ENCODE data around the gene ATXN1. TPM values are rescaled to one million over a fixed set of nuclear protein-coding genes. Genes with fewer than 3 reads are reported as not detected.

The ATXN1 gene
- total RNA-seq, 1 experiment from 2014 or later = 16.5 TPM

DNA sequence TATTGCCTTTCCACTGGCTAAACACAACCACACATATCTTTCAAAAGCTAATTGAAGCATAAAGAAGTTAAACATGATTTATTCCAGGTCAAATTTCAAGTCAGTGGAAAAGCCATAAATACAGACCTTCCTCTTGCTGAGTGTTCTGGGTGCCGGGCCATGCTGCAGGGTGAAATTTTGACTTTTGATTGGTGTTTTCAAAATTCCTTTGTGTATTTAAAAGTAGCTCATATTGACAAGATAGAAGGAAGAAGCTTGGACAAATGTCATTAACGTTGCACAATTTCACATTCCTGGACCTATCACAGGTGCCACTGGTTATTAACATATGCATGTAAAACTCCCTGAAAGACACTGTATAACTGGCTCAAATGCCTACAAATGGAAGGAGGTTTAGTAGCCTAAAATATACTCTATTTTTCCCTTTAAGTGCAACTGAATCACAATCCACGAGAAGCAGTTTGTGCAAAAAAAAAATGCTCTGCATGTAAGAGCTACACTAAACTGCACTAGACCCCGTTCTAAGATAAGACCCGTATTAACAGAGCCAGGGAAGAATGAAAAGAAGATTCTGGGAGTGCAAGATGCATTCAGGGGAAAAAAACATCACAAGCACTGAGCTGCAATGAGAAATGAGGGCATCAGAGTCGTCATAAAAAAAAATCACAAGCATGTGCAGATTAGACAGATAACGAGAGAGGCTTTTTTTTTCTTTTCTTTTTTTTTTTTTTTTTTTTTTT lies 30.4 kb downstream of the ATXN1 start:
- H3K4me3 Mint-ChIP-seq (ENCODE audit: unreplicated experiment) = no peak overlapping the region
- DNase-seq (ENCODE audit: unreplicated experiment) = no peak
- H3K27me3 Mint-ChIP-seq (ENCODE audit: insufficient read depth, unreplicated experiment) = no peaks in the 10 kb centered on the region
- TF ChIP-seq, protein P1, sequence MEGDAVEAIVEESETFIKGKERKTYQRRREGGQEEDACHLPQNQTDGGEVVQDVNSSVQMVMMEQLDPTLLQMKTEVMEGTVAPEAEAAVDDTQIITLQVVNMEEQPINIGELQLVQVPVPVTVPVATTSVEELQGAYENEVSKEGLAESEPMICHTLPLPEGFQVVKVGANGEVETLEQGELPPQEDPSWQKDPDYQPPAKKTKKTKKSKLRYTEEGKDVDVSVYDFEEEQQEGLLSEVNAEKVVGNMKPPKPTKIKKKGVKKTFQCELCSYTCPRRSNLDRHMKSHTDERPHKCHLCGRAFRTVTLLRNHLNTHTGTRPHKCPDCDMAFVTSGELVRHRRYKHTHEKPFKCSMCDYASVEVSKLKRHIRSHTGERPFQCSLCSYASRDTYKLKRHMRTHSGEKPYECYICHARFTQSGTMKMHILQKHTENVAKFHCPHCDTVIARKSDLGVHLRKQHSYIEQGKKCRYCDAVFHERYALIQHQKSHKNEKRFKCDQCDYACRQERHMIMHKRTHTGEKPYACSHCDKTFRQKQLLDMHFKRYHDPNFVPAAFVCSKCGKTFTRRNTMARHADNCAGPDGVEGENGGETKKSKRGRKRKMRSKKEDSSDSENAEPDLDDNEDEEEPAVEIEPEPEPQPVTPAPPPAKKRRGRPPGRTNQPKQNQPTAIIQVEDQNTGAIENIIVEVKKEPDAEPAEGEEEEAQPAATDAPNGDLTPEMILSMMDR (IDR thresholded peaks at IDR 0.05; ENCODE audit: unreplicated experiment) = no peak
- BruUV-seq (replicated peaks) = no TSS peak
- H3K4me1 Mint-ChIP-seq (ENCODE audit: insufficient read depth, unreplicated experiment) = peaks cover 13% of the 10 kb centered on the region
- no peak overlapping the region for H3K27ac Mint-ChIP-seq (ENCODE audit: low read depth, unreplicated experiment)
- intact Hi-C loops (cut with micrococcal nuclease) = no loop called here
- peaks cover 13% of the 10 kb centered on the region for H3K36me3 Mint-ChIP-seq (ENCODE audit: insufficient read depth, unreplicated experiment)
- CTCF ChIA-PET = interaction anchor here (0.6 to 1.0 kb wide), 4 partner anchors 10 to 357 kb away, joined by 3 to 5 read pairs (median 4); no protein-coding TSS in a partner anchor
- no peaks in the 10 kb centered on the region for H3K9me3 Mint-ChIP-seq (ENCODE audit: unreplicated experiment)
- POLR2A ChIA-PET = interaction anchor here (0.8 to 0.9 kb wide), 2 partner anchors 8 to 12 kb away, joined by 3 to 5 read pairs; no protein-coding TSS in a partner anchor

DNA sequence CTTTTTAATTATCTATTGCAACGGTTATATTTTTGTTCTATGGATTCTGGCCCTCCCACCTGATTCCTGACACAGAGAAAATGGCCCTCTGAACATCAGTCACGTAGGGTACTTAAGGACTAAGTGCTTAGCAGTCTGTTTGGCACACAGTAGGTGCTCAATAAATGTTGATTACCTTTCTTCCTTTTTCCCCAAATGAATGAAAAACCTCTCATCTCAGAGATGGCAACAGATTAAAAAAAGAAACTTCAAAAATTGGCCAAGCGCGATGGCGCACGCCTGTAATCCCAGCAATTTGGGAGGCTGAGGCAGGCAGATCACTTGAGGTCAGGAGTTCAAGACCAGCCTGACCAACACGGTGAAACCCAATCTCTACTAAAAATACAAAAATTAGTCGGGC lies 31.5 kb downstream of the ATXN1 start:
- Mint-ChIP-seq H3K27ac (ENCODE audit: low read depth, unreplicated experiment) (peak overlapping the region; percentile 71), H3K27me3 (ENCODE audit: insufficient read depth, unreplicated experiment) (no peaks in the 10 kb centered on the region), H3K4me3 (ENCODE audit: unreplicated experiment) (no peak overlapping the region), H3K9me3 (ENCODE audit: unreplicated experiment) (no peaks in the 10 kb centered on the region), H3K36me3 (ENCODE audit: insufficient read depth, unreplicated experiment) (peaks cover 13% of the 10 kb centered on the region), H3K4me1 (ENCODE audit: insufficient read depth, unreplicated experiment) (peaks cover 23% of the 10 kb centered on the region)
- no TSS peak for BruUV-seq (replicated peaks)
- intact Hi-C loops (cut with micrococcal nuclease) = loop anchor here (5.0 kb wide), 1 partner anchor 33 kb away; the partner anchor contains the start of gene ATXN1
- no peak for DNase-seq (ENCODE audit: unreplicated experiment)
- ChIA-PET CTCF (no interaction called here), POLR2A (interaction anchor here (0.8 to 9.5 kb wide), 7 partner anchors 9 to 47 kb away, joined by 3 to 127 read pairs (median 16); partner anchors contain the start of gene ATXN1)
- TF ChIP-seq, protein P1 (IDR thresholded peaks at IDR 0.05; ENCODE audit: unreplicated experiment) = no peak

DNA sequence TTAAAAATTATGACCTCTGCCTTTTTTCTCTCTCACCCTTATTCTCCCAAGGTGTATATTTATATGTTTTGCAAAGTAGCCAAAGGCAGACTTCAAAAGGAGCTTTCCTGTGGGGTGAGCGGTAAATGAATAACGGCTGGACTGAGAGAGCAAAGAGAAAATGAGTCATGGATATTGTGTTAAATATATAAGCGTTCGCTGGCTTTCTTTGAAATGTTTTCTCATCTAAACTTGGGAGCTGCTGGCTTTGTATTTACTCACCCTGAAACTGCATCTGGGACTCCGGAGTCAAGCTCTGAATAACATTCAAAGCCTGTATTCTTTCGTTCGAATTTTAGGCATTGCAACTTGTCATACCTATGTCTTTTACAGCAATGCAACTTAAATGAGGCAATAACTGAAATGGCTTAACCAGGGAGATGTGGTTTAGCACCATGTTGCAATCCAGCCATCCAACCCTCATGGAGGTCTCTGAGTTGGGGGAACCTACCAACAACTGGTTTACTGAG lies 32.0 kb downstream of the ATXN1 start:
- ChIA-PET CTCF (interaction anchor here (0.7 to 1.3 kb wide), 3 partner anchors 10 to 336 kb away, joined by 3 to 5 read pairs (median 3); no protein-coding TSS in a partner anchor), POLR2A (interaction anchor here (0.9 to 9.5 kb wide), 6 partner anchors 9 to 46 kb away, joined by 3 to 127 read pairs (median 32); partner anchors contain the start of gene ATXN1)

More for the DNA sequence above, 32.0 kb downstream of the ATXN1 start:
- intact Hi-C loops (cut with micrococcal nuclease) = loop anchor here (5.0 kb wide), 1 partner anchor 33 kb away; the partner anchor contains the start of gene ATXN1
- Mint-ChIP-seq H3K9me3 (ENCODE audit: unreplicated experiment) (no peaks in the 10 kb centered on the region), H3K27ac (ENCODE audit: low read depth, unreplicated experiment) (peak overlapping the region; percentile 71), H3K4me1 (ENCODE audit: insufficient read depth, unreplicated experiment) (peaks cover 26% of the 10 kb centered on the region), H3K27me3 (ENCODE audit: insufficient read depth, unreplicated experiment) (no peaks in the 10 kb centered on the region), H3K36me3 (ENCODE audit: insufficient read depth, unreplicated experiment) (peaks cover 9% of the 10 kb centered on the region), H3K4me3 (ENCODE audit: unreplicated experiment) (no peak overlapping the region)
- BruUV-seq (replicated peaks) = no TSS peak
- DNase-seq (ENCODE audit: unreplicated experiment) = peak; percentile 59
- TF ChIP-seq, protein P1 (IDR thresholded peaks at IDR 0.05; ENCODE audit: unreplicated experiment) = no peak
